KOPT-K1 (cell line): ENCODE results near the gene COL1A1.

Experiments
- H3K27ac ChIP-seq: fragments of 200-600 bp; sonication (generic); 2 replicates; pipeline ENCODE4 v1.5.1; 2016; ENCODE audit warnings: antibody characterized with exemption, mild to moderate bottlenecking, low read depth, low read length; ENCODE audit not compliant: poor library complexity, severe bottlenecking
- H3K36me3 ChIP-seq: fragments of 200-600 bp; sonication (generic); 2 replicates; pipeline ENCODE4 v1.5.1; 2017; ENCODE audit warnings: antibody characterized with exemption, mild to moderate bottlenecking, low read length, moderate library complexity; ENCODE audit not compliant: insufficient read depth
- H3K9me3 ChIP-seq: fragments of 200-600 bp; sonication (generic); 2 replicates; pipeline ENCODE4 v1.5.1; 2017; ENCODE audit warnings: antibody characterized with exemption, low read length, mild to moderate bottlenecking; ENCODE audit not compliant: insufficient read depth, poor library complexity, severe bottlenecking

COL1A1 gene

GRCh38 chr17:50186661-50187393 lies 14.6 kb downstream of the COL1A1 start:
- Histone ChIP-seq H3K36me3 (no peaks in the 10 kb centered on the region), H3K9me3 (no peaks in the 10 kb centered on the region), H3K27ac (no peak overlapping the region)

DNA sequence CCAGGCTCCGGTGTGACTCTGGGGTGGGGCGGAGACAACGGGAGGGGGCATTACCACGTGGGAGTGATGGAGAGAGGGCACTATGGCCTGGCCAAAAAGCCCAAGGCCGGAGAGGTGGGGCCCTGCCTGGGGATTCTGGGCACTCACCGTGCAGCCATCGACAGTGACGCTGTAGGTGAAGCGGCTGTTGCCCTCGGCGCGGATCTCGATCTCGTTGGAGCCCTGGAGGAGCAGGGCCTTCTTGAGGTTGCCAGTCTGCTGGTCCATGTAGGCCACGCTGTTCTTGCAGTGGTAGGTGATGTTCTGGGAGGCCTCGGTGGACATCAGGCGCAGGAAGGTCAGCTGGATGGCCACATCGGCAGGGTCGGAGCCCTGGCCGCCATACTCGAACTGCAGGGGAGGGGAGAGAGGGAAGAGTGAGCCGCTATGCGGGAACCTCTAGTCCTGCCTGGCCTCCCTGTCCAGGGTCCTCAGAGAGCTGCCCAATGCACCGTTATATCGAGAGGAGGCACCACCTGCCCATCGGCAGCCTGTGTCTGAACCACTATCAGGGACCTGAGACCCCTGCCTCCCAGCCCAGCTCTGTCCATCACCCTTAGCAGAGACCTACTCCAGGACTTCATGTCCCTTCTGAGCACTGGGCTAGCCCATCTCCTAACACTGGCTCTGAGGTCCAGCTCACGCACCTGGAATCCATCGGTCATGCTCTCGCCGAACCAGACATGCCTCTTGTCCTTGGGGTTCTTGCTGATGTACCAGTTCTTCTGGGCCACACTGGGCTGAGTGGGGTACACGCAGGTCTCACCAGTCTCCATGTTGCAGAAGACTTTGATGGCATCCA lies 15.6 kb downstream of the COL1A1 start:
- Histone ChIP-seq H3K36me3 (no peaks in the 10 kb centered on the region), H3K27ac (no peak overlapping the region)

GRCh38 chr17:50184611-50185398 lies 16.6 kb downstream of the COL1A1 start:
- Histone ChIP-seq H3K27ac (no peak overlapping the region), H3K9me3 (no peaks in the 10 kb centered on the region), H3K36me3 (no peaks in the 10 kb centered on the region)

More for the DNA sequence above, 15.6 kb downstream of the COL1A1 start:
- no peaks in the 10 kb centered on the region for H3K9me3 ChIP-seq

DNA sequence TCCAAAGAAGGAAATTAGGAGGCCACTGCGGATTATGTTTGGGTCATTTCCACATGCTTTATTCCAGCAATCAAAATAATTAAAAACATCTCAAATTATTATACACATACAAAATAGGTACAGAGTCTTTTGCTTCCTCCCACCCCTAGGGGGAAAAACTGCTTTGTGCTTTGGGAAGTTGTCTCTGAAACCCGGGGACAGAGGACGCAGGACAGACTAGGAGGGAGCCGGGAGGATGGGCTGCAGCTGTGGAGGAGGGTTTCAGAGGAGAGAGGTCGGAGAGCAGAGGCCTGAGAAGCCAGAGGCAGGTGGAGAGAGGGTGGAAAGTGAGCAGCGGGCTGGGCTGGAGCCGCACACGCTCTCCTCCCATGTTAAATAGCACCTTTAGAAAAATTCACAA lies 17.4 kb downstream of the COL1A1 start:
- no peaks in the 10 kb centered on the region for H3K36me3 ChIP-seq
- no peaks in the 10 kb centered on the region for H3K9me3 ChIP-seq
- no peak overlapping the region for H3K27ac ChIP-seq

GRCh38 chr17:50183421-50183994 lies 17.9 kb downstream of the COL1A1 start:
- H3K36me3 ChIP-seq = no peaks in the 10 kb centered on the region
- H3K27ac ChIP-seq = no peak overlapping the region
- no peaks in the 10 kb centered on the region for H3K9me3 ChIP-seq

DNA sequence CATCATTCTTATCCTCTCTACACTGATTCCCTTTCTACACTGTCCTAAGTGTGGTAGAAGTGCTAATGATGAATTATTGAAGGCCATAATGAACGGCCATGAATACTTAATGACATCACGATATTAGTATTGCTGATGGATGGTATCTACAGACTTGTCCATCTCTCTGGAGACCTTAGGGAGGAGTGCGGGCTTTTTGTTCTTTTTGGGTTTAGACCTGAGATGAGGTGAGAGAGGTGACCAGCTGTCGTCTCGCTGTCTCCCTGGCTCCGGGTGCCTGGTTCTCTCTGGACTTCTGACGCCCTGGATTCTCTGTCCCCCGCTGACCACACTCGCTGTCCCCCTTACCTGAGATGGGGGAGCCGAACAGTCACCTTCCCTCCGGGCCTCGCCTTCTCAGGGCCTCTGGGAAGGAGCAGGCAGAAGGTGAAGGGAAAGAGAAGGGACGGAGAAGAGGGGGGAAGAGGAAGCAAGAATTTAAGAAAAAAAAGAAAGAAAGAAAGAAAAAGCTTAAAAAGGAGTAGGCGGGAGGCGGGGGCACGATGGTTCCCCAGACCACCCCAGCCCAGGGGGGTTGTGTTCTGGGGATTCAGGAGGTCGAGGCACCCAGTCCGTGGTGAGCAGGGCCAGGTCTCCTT lies 18.5 kb downstream of the COL1A1 start:
- Histone ChIP-seq H3K9me3 (no peaks in the 10 kb centered on the region), H3K36me3 (no peaks in the 10 kb centered on the region), H3K27ac (no peak overlapping the region)

- Histone ChIP-seq H3K9me3 (no peaks in the 10 kb centered on the region), H3K27ac (no peak overlapping the region), H3K36me3 (no peaks in the 10 kb centered on the region)
These were observed 19.6 kb downstream of the COL1A1 start for GRCh38 chr17:50181591-50182560.

DNA sequence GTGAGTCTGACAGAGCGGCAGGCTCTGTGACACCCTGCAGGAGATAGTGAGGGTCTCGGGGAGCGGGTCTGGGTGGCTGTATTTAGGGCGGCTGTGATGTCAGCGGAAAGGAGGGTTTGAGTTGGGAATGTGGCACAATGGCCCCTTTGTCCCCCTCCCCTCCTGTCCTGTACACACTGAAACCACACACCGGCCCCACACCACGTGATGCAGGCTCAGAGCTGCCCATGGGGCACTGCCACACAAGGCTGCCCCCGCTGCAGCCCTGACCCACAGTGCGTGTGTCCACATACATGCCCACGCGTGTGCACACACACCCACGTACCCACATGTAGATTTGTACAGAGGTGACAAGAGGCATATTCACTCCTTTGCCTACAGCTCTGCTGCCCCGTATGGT lies 20.3 kb downstream of the COL1A1 start:
- Histone ChIP-seq H3K27ac (no peak overlapping the region), H3K36me3 (no peaks in the 10 kb centered on the region), H3K9me3 (no peaks in the 10 kb centered on the region)

- H3K9me3 ChIP-seq = no peaks in the 10 kb centered on the region
- H3K36me3 ChIP-seq = no peaks in the 10 kb centered on the region
- H3K27ac ChIP-seq = no peak overlapping the region
These were observed 20.8 kb downstream of the COL1A1 start for GRCh38 chr17:50180620-50181019.

DNA sequence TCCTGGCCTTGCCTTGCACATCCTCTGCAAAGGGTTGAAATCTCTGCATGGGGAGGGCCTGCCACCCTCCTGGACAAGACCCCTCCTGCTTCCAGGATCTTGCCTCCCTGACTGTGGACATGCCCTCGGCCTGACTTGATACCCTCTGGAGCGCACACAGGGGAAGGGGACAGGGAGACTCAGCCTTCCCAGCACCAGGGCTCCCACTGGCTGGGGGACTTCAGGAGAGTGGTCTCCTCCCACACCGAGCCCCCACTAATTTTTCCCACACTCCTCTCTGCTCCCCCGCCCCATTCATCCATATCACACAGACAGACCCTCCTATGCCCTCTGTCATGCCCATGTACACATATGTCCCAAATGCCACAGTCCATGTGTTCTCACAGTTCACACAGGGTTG lies 21.3 kb downstream of the COL1A1 start:
- Histone ChIP-seq H3K36me3 (no peaks in the 10 kb centered on the region), H3K9me3 (no peaks in the 10 kb centered on the region), H3K27ac (no peak overlapping the region)

DNA sequence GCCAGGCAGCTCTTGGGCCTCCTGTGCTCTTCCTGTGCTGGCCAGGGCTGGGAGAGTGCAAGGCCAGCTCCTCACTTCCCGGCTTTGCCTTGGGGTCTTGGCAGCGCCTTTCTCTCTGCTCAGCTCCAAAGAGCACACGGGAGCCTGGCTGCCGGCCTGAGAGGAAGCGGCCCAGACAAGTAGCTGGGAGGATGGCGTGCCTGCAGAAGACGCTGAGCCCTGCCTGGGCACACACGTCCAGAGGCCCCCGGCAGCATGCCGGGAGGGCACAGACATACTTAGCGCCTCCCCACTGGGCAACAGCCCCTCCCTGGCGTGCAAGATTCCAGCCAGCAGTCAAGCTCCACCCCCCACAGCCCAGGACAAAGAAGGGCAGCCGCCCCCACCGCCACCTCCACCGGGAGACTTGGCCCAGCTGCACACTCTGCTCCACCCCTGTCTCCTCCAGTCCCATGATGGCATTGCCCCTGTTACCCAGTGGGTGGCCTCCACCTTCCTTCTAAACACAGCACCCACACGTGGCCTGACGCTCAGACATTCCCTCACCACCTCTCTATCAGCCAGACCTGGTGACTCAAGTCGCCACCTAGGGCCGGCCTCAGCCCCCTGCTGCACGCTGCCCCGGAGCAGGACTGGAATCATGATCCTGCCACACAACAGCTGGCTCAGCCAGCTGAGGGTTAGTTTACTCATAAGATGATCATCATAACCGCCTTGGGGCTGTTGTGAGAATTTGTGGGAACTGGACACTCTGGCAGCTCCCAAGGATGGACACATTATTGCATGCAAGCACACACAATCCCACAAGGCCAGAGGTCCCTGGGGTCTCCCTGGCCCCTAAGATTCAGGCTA lies 23.2 kb downstream of the COL1A1 start:
- no peaks in the 10 kb centered on the region for H3K9me3 ChIP-seq
- no peaks in the 10 kb centered on the region for H3K36me3 ChIP-seq
- no peak overlapping the region for H3K27ac ChIP-seq

GRCh38 chr17:50177476-50177875 lies 24.0 kb downstream of the COL1A1 start:
- Histone ChIP-seq H3K36me3 (no peaks in the 10 kb centered on the region), H3K27ac (no peak overlapping the region), H3K9me3 (no peaks in the 10 kb centered on the region)
